HG02759 (cell line): ENCODE results near the gene SULT4A1.
"Not testable (repeated sequence)": the region's sequence is repeated elsewhere in the genome, so short reads cannot be mapped to it uniquely, and the experiment has no call there.

Source experiments
- ATAC-seq: cut with Tn5 transposase; IDR thresholded peaks from one replicate; pipeline ENCODE4 v1.9.1; 2021; ENCODE audit warnings: mild to moderate bottlenecking, moderate library complexity; ENCODE audit not compliant: unreplicated experiment

SULT4A1 gene, protein sequence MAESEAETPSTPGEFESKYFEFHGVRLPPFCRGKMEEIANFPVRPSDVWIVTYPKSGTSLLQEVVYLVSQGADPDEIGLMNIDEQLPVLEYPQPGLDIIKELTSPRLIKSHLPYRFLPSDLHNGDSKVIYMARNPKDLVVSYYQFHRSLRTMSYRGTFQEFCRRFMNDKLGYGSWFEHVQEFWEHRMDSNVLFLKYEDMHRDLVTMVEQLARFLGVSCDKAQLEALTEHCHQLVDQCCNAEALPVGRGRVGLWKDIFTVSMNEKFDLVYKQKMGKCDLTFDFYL

DNA sequence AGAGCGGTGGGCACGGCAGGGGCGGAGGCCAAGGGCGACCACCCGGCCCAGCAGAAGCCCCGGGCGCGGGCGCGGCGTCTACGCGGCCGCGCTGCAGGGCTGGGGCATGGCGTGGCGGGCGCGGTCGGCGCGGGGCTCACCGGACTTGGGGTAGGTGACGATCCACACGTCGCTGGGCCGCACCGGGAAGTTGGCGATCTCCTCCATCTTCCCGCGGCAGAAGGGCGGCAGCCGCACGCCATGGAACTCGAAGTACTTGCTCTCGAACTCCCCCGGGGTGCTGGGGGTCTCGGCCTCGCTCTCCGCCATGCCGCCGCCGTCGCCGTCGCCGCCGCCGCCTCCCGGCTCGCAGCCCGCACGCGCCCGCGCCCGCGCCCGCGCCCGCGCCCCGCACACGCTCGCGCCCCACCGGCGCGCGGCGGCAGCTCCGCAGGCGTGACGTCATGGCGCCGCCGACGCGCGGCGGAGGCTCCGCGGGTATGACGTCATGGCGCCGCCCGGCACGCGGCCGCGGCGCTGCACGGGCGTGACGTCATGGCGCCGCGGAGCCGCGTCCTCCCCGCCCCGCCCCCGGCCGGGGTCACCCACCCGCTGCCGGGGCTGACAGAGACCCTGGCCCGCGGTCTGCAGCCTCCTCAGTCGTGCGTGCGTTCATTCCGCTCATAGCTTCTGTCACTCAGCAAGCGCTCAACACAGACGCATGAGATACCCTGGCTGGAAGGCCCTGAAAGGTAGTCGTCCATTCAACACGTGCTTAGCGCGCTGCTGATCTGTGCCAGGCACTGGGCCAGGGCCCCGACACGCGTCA, at the start of gene SULT4A1:
Gene SULT4A1, minus strand, starts transcription at position 440 of the 808 bp plus-strand sequence. Its CDS starts 131 bp downstream, at position 309.
- ATAC-seq, result no peak

DNA sequence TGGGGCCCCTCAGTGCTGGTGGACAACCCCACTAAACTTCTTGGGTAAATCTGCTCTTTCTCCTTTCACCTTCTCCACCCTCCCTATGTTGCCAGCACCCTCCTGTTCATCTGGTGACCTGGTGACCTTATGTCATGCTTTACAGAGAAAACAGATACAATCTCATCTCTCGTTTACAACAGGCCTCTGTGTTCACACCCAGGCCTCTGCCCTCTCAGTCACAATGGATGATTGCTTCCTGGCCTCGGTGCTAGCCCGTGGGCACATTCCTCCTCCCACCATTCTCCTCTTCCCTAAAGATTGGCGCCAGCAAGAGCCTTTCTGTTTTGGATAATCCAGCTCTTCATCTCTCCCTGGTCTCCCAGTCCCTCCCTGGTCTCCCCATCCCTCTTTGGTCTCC, 49.0 kb upstream of the SULT4A1 start:
- ATAC-seq, result no peak

DNA sequence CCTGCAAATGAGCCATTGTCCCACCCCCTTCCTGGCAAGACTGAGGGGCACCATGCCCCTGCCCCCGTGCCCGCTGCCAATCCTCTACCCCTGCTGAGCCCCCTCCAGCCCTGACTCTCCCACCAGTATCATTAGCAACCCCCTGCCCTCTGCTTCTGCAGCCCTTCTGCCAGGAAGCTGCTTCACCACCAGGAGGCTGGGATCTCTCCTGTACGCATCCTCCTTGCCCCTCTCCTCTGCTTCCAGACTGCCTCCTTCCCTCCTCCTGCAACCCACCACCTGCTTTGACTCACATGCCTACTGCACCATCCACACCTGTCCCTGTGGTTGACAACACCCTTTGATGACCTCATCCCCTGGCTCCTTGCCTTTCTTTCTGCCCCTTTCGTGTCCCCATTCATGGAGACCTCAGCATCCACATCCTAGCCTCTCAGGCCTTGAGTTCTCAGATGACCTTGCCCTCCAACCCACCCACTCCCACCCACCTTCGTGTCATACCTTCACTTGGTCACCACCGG, 47.9 kb upstream of the SULT4A1 start:
- no peak for ATAC-seq

DNA sequence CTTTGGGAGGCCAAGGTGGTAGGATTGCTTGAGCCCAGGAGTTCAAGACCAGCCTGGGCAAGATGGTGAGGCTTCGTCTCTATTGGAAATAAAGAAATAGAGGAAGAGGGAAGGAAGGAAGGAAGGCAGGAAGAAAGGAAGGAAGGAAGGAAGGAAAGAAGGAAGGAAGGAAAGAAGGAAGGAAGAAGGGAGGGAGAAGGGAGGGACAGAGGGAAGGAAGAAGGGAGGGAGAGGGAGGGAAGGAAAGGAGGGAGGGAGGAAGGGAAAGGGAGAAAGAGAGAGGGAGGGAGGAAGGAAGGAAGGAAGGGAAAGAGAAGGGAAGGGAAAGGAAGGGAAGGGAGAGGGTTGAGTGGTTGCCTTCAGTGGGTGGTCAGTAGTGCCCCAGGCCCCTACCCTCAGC, 47.4 kb upstream of the SULT4A1 start:
- ATAC-seq, result no peak

DNA sequence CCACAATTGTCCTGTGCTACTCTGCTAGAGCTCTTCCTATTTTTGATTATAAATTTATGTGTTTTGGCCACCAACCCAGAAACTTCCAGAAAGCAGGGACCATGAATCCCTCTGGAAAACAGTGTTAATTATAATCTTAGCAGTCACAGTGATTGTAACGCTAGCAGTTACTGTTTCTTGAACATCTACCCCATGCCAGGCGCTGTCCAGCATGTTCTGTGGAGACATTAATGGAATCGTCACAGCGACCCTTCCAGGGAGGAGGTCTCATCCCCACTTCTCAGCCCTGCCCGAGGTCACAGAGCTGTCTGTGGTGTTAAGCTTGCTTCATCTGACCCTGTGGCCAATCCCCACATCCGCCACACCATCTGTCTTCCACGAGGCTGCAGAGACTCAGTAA, 43.4 kb upstream of the SULT4A1 start:
- no peak for ATAC-seq

DNA sequence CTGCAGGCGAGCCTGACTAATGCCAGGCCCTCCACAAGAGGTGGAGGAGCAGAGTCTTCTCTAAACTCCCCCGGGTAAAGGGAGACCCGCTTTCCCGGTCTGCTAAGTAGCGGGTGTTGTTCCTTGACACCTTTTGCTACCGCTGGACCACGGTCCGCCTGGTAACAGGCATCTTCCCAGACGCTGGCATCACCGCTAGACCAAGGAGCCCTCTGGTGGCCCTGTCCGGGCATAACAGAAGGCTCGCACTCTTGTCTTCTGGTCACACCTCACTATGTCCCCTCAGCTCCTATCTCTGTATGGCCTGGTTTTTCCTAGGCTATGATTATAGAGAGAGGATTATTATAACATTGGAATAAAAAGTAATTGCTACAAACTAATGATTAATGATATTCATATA, 42.1 kb upstream of the SULT4A1 start:
- not testable (repeated sequence) for ATAC-seq

DNA sequence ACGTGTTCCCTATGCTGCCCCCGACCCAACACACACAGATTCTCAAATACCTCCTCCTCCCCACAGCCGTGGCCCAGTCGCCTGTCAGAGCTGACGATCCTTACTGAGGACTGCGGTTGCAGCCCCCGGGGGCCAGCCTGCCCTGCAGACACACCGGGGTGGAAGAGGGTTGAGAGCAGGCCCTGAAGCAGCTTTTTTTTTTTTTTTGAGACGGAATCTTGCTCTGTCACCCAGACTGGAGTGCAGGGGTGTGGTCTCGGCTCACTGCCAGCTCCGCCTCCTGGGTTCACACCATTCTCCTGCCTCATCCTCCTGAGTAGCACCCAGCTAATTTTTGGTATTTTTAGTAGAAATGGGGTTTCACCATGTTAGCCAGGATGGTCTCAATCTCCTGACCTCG, 40.7 kb upstream of the SULT4A1 start:
- ATAC-seq, result not testable (repeated sequence)

DNA sequence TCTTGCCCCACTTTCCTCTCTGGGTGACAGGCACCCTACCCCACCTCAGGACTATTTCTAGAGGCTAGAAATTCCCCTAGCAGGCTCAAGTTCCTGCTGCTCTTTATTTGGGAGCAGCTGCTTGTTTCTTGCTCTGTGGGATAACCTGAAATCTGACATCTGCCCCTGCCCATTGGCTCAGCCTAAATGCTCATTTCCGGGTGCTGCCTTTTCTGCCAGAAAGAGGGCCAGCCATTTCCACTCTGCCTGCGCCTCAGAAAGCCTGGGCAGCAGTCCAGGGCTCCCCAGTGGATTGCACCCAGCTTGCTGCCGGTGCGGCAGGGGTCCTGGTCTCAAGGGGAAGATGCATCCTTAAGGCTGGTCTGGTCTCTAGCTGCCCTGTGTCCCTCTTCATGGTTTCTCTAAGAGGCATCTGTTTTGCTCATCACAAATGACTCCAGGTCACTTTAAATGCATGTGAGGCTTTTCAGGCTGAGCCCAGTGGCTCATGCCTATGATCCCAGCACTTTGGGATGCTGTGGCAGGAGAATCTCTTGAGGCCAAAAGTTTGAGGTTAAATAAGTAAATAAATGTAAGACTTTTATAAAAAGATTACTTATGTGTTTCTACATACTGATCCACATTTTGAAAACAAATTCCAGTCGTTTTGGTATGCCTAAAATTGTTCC, 39.8 kb upstream of the SULT4A1 start:
- no peak for ATAC-seq

DNA sequence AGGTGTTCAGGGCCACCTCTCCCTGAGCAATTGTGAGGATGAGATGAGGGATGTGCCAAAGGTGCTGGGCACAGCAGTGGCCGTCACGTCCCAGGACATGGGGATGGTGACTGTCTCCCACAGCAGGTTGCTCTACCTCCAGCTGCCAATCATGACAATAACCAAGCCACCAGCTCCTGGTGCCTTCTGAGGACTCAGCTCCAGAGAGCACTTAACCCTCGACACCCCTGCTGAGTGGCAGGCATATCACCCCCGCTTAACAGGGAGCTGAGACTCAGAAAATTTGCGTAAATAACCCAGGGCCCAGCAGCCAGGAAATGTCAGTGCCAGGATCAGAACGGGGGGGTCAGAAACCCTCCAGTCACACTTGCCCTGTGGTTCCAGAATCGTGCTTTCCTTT, 37.9 kb upstream of the SULT4A1 start:
- ATAC-seq, result no peak

DNA sequence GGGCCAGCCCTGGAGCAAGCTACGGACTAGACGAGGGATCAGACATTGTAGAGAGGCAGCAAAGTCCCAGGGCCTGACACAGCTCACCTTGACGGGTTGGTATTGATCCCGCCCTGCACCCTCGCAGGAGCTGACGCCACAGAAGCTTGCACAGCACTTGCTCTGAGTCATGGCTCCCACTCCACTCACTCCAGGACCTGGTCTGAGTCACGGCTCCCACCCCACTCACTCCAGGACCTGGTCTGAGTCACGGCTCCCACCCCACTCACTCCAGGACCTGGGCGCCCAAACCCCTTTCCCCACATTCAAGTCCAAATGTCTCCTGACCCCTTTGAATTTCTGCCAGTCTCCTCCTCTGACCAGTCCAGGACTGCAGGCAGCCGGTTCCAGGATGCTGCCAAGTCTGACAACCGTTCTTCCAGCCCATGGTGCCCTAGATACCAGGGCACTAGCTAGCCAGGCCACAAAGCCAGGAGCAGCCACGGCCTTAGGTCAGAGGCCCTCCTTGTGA, 35.5 kb upstream of the SULT4A1 start:
- no peak for ATAC-seq

DNA sequence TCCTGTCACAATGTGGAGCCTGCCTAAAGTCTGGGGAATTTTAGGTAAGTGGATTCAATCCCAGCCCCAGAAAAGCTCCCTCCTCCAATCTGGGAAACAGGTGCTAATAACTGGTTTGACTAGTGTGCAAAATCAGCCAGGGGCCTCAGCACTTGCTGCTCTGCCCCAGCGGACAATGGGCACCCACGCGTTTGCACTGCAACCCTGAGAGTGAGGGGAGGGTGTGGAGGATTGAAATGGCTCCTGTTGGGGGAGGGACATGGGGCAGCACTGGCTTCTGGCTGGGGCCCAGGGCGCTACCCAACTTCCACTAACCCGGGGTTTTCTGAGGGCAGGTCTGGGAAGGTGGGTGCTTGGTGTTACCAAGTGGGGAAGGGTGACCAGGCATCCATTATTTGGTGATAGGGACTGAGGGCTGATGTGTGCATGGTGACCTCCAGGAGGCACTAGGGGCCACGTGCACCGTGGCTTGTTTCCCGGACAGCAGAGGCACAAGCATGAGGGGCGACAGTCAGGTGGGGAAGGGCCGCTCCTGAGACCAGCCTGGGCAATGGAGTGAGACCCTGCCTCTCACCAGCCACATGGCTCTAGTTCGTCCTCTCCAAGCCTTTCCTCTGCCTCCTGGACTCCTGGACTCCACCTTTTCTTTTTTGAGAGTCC, 33.8 kb upstream of the SULT4A1 start:
- no peak for ATAC-seq

DNA sequence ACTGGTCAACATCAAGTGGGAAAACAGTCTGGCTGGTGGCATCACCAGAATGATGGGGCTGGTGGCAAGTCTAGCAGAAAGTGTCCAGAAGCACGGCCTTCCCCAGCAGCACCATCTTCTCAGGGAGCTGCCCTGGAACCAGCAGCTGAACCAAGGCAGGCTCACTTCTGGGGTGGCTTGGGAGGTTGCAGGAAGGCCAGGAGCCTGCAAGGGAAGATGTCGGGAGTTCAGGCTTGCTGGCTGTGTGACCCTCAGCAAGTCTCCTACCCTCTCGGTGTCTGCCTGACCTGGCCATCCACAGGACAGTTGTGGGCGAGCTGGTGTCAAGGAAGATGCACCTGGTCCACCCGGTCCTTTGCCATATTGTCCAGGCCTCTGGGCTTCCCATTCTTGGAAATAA, 31.8 kb upstream of the SULT4A1 start:
- no peak for ATAC-seq

DNA sequence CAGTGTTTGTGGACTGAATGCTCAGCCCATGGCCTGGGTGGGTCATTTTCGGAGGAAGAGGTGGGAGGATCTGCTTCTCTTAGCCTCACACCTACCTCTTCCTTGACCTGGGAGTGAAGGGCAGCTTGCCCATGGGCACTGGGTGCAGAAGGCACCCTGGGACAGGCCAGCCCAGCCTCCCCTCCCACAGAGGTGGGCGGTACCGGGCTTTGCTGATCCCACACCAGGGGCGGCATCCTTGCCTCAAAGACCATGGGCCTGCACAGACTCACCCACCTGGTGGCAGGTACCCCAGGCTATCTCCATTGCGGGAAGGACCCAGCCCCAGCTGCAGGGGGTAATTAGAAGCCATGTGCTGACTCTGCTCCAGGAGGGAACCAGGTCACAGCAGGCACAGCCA, 31.0 kb upstream of the SULT4A1 start:
- no peak for ATAC-seq

DNA sequence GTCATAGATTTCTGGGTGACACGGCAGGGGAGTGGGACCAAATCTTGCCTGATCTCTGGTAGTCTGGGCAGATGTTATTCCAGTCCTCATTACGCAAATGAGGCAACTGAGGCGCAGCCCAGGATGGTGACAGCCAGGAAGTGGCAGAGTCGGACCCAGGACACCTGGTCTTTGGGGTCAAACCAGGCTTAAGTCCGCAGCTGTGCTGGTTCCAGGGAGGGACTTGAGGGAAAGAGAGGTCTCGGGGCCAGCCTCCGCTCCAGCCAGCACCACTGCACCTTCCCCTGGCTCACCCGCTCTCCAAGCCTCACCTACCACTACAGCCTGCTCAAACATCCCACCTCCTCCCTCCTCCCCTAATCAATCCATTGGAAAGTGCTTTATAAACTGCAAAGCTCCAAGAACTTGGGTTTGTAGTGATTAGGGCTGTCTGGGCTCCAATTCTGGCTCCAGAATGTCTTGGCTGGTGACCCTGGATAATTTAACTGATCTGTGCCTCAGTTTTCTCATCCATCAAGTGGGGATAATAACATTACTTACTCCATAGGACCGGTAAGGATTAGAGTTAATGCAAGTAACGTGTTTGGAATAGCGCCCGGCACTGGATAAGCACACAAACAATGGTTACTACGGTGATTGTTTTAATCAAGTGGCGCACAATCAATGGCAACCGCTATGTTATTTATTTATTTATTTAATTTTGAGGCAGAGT, 30.0 kb upstream of the SULT4A1 start:
- ATAC-seq, result no peak

DNA sequence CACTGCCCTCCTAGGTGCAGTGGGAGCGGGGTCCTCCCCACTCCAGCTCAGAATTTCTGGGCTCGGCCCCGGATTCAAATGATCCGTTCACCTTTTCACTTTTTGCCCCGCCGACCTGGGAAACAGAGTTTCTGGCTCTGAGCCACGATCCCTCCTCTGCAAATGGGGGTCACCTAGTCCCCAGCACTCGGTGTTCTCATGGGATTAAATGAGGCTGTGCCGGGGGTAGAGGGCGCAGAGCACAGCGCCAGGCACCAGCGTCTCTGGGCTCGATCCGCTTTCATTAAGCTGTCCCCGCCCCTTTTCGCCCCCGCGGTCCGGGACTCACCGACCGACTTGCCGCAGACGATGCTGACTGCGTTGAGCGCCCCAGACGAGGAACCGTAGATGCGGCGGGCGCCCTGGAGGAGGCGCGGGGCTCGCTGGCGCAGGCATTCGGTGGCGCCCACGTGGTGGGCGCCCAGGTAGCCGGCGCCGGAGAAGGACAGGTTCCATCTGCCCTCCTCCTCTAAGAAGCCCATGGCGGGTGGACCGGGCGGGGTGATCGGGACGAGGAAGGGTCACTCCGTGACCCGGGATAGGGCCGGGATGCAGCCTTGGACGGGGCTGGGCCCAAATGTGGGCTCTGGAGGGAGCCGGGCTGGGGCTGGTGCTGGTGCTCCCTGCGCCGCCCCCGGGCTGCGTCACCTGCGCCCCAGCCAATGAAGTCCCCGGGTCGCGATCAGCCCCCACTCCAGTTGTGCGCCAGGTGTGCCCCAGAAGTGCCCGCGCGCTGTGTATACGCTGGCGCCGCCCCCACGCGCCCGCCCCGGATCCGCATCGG, 29.3 kb upstream of the SULT4A1 start, which contains the start of gene PNPLA5:
Gene PNPLA5, minus strand, starts transcription at position 654 of the 823 bp plus-strand sequence. Its CDS starts 133 bp downstream, at position 521.
- no peak for ATAC-seq

DNA sequence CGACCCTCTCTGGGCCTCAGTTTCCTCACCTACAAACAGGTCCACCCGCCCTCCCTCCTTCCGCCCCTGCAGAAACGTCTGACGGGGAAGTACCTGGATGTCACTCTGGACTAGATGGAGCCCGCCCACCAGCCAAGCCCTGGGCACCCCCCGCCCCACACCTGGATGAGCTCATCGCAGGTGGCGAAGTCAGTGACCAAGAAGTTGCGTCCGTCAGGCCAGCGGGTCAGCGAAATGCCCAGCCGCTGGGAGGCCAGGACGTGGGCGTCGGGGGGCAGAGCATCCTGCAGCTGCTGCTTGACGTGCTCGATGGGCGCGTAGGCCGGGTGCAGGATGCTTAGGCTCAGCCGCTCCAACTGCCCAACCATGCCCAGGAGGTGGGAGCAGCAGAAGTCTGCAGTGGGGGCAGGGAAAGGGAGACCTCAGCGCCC, 28.6 kb upstream of the SULT4A1 start:
- no peak for ATAC-seq

DNA sequence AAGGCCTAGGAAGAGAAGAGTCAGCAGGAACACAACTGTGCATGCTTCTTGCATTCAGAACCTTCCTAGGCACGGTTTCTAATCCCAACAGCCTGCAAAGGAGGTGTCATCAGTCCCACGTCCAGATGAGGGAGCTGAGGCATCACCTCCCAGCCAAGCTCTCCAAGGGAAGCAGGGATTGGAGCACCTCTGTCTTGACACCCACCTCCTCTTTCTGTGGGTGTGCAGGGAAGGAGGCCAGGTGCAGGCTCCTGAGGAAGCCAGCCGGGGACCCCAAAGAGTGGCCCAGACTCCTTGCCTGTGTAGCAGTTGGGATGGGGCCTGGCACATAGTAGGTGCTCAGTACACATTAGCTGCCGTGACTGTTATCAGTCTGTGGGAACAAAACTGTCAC, 27.5 kb upstream of the SULT4A1 start:
- no peak for ATAC-seq

DNA sequence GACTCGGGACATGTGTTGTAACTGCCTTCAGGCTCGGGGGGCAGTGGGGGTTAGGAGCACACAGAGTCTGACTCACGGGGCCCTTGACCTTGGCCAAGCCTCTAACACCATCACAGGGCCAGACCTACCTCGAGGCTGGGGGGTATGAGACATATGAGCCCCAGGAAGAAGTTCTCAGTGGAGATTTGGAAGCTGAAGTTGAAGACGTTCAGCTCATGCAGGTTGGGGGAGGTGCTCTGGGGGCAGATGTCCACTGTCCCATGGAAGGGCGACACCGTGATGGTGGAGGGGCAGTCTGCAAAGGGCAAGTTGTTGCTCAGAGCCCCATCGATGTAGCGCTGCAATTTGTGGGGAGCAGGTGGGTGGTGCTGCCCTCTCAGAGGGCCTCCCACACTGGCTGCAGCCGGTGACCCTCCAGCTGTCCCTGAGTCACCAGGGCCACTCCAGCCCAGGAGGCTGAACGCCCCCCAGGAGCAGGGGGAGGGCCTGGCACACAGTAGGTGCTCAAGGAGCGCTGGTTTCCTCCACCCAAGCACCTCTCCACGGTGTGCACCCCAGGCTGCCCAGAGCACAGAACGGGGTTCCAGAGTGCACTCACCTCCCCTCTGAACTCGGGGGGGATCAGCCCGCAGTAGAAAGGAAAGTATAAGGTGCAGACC, 27.0 kb upstream of the SULT4A1 start:
- no peak for ATAC-seq

DNA sequence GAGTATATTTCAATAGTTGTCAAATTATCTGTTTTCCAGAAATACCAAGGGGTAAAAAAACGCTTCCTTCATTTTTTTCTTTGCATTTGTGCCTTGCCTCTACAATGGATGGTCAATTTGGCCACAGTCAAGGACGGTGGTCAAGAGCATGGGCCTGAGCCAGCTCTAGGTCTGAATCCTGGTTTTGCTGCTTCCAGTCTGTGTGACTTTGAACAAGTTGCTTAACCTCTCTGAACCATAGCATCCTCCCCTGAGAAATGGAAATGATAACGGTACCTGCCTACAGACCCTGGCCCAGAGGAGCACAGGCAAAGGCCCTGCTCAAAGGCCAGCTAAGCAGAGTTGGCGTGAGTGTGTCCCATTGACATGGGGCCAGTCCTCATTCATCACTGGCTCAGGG, 26.4 kb upstream of the SULT4A1 start:
- no peak for ATAC-seq
